HL-60 (cell line): Measurements from ENCODE around the gene GNAQ.

Source experiments
- DNase-seq, 2 experiments: peaks; one replicate each; pipeline ENCODE4 v3.0.0-alpha.2; 2010 to 2020; ENCODE audit warnings: low read depth in 1 of 2, low spot score in 1 of 2
- H3K27ac ChIP-seq: fragments of 250-450 bp; sonication (Bioruptor Pico); replicated peaks from 2 replicates; pipeline ENCODE4 v1.5.1; 2020; ENCODE audit warnings: mild to moderate bottlenecking, moderate library complexity
- H3K27me3 ChIP-seq: fragments of 250-450 bp; sonication (Bioruptor Pico); 2 replicates; pipeline ENCODE4 v1.5.1; 2021; ENCODE audit warnings: mild to moderate bottlenecking, moderate library complexity; ENCODE audit not compliant: insufficient read depth, poor library complexity, severe bottlenecking
- H3K4me3 ChIP-seq: replicated peaks from 2 replicates; pipeline ENCODE4 v1.5.1; 2011; ENCODE audit warnings: mild to moderate bottlenecking, control low read depth, low read length; ENCODE audit not compliant: insufficient read depth
- CTCF ChIP-seq: IDR thresholded peaks from one replicate; pipeline ENCODE4 v1.5.1; 2011; ENCODE audit warnings: low read length, control low read depth, inconsistent platforms; ENCODE audit not compliant: insufficient read depth
- GABPA ChIP-seq: IDR thresholded peaks from 2 replicates; pipeline ENCODE4 v1.6.1; 2012; ENCODE audit warnings: low read depth
- POLR2AphosphoS5 ChIP-seq: IDR thresholded peaks from 2 replicates; pipeline ENCODE4 v1.6.1; 2012; ENCODE audit warnings: low read depth
- REST ChIP-seq: IDR thresholded peaks from 2 replicates; pipeline ENCODE4 v1.6.1; 2012; ENCODE audit warnings: low read depth; ENCODE audit not compliant: insufficient replicate concordance
- SPI1 ChIP-seq: IDR thresholded peaks from 2 replicates; pipeline ENCODE4 v1.6.1; 2012; ENCODE audit warnings: low read depth, mild to moderate bottlenecking, borderline replicate concordance

Gene GNAQ

GRCh38 chr9:77731930-77732329, 299.7 kb downstream of the GNAQ start:
- Histone ChIP-seq H3K27ac (no peak overlapping the region), H3K27me3 (no peaks in the 10 kb centered on the region), H3K4me3 (no peak overlapping the region)
- DNase-seq = no peak
- TF ChIP-seq CTCF = no peak
- no peak for TF ChIP-seq REST
- TF ChIP-seq POLR2AphosphoS5 = no peak
- no peak for TF ChIP-seq SPI1
- TF ChIP-seq GABPA = no peak

GRCh38 chr9:77731008-77731698, 300.5 kb downstream of the GNAQ start:
- no peak overlapping the region for H3K4me3 ChIP-seq
- peak in 1 of 2 experiments; percentile 39 for DNase-seq

GRCh38 chr9:77729177-77729576, 302.4 kb downstream of the GNAQ start:
- TF ChIP-seq GABPA (no peak), POLR2AphosphoS5 (no peak), REST (no peak), SPI1 (no peak), CTCF (no peak)
- no peak for DNase-seq
- Histone ChIP-seq H3K4me3 (no peak overlapping the region), H3K27me3 (no peaks in the 10 kb centered on the region), H3K27ac (no peak overlapping the region)

More at GRCh38 chr9:77731008-77731698, 300.5 kb downstream of the GNAQ start:
- TF ChIP-seq REST (no peak), SPI1 (peak; percentile 73)
- Histone ChIP-seq H3K27me3 (no peaks in the 10 kb centered on the region), H3K27ac (no peak overlapping the region)
